ENCODE measurements around the gene SHOC2. TPM values are rescaled to one million over a fixed set of nuclear protein-coding genes. Genes with fewer than 3 reads are reported as not detected.
A peak's percentile ranks its signal among the peaks of the same experiment; 100 is the strongest.

The SHOC2 gene
- total and polyA plus RNA-seq, 7 experiments from 2014 or later: 48.2 to 71.7 (median 60.2) TPM

DNA sequence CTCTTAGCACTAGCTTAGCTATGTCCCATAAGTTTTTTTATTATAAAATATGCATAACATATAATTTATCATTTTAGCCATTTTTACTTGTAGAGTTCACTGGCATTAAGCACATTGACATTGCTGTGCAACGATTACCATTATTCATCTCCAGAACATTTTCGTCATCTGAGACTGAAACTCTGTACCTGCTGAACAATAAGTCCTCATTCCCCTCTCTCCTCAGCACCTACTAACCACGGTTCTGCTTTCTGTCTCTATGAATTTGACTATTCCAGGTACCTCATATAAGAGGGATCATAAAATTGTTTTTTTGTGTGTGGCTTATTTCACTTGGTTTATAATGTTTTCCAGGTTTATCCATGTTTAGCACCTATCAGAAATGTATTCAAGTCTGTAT is 64.1 kb downstream of the SHOC2 start:
- H3K36me3 ChIP-seq (ENCODE audit: control insufficient read depth in 2 of 3, insufficient read depth in 3 of 3, low read length in 3 of 3): peaks cover 0 to 5% (median 4%) of the 10 kb centered on the region in 3 experiments
- no peaks in the 10 kb centered on the region for H3K27me3 ChIP-seq (ENCODE audit: control insufficient read depth in 2 of 2, insufficient read depth in 2 of 2, low read length in 2 of 2)
- H3K4me3 ChIP-seq (ENCODE audit: low read length): no peak overlapping the region
- no peaks in the 10 kb centered on the region for H3K27me3 Mint-ChIP-seq
- ATAC-seq (no peak), DNase-seq (no peak)
- H3K4me1 ChIP-seq (ENCODE audit: control insufficient read depth in 2 of 2, insufficient read depth in 2 of 2, low read length in 2 of 2): peaks cover 0 to 3% of the 10 kb centered on the region in 2 donors
- H3K9me3 Mint-ChIP-seq: peaks cover 0 to 9% (median 3%) of the 10 kb centered on the region in 11 donors
- peaks cover 27 to 59% (median 46%) of the 10 kb centered on the region in 7 donors for H3K4me1 Mint-ChIP-seq
- H3K36me3 Mint-ChIP-seq: peaks cover 12 to 60% (median 42%) of the 10 kb centered on the region in 5 donors
- no peaks in the 10 kb centered on the region for H3K9me3 ChIP-seq (ENCODE audit: control insufficient read depth in 2 of 3, low read length in 3 of 3)
- CTCF ChIA-PET: no interaction called here
- H3K27ac Mint-ChIP-seq: peak overlapping the region in 1 of 9 donors; percentile 48
- POLR2A ChIA-PET: no interaction called here
- H3K27ac ChIP-seq (ENCODE audit: low read depth, low read length): no peak overlapping the region
- H3K4me3 Mint-ChIP-seq: peak overlapping the region in 2 of 10 donors; percentile 16 to 51
- intact Hi-C loops (cut with micrococcal nuclease): no loop called here

GRCh38 chr10:110985497-110986275 is 66.3 kb downstream of the SHOC2 start:
- Mint-ChIP-seq H3K4me1 (peaks cover 12 to 53% (median 41%) of the 10 kb centered on the region in 7 donors), H3K36me3 (peaks cover 2 to 57% (median 44%) of the 10 kb centered on the region in 5 donors), H3K27me3 (no peaks in the 10 kb centered on the region), H3K27ac (peak overlapping the region in 1 of 9 donors; percentile 21), H3K4me3 (no peak overlapping the region), H3K9me3 (peaks cover 0 to 4% (median 1%) of the 10 kb centered on the region in 11 donors)
- ChIA-PET CTCF (no interaction called here), POLR2A (interaction anchor here (0.6 kb wide), 2 partner anchors 37 to 1553 kb away, joined by 3 read pairs; no protein-coding TSS in a partner anchor)
- Histone ChIP-seq H3K27ac (ENCODE audit: low read depth, low read length) (no peak overlapping the region), H3K36me3 (ENCODE audit: control insufficient read depth in 2 of 3, insufficient read depth in 3 of 3, low read length in 3 of 3) (peaks cover 0 to 5% (median 4%) of the 10 kb centered on the region in 3 experiments), H3K4me1 (ENCODE audit: control insufficient read depth in 2 of 2, insufficient read depth in 2 of 2, low read length in 2 of 2) (peaks cover 0 to 2% of the 10 kb centered on the region in 2 donors), H3K9me3 (ENCODE audit: control insufficient read depth in 2 of 3, low read length in 3 of 3) (no peaks in the 10 kb centered on the region), H3K4me3 (ENCODE audit: low read length) (no peak overlapping the region), H3K27me3 (ENCODE audit: control insufficient read depth in 2 of 2, insufficient read depth in 2 of 2, low read length in 2 of 2) (no peaks in the 10 kb centered on the region)
- DNase-seq: no peak
- no peak for ATAC-seq
- intact Hi-C loops (cut with micrococcal nuclease): no loop called here

DNA sequence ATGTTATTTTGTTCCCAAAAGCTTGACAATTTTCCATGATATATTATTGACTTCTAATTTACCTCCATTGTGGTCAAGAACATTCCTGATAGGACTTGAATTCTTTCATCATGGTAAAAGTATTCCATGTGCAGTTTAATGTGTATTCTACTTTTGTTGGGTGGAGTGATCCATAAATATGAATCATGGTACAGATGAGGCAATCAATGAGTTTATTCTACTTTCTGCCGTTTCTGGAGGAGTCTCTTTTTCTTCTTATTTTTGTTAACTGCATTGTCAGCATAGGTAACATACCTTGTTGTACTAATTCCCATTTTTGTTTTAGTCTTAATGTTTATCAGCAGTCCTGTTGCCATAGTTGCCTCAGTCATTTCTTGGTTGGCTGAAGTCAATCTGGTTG is 69.6 kb downstream of the SHOC2 start:
- POLR2A ChIA-PET: no interaction called here
- CTCF ChIA-PET: no interaction called here
- H3K4me3 ChIP-seq (ENCODE audit: low read length): no peak overlapping the region
- Mint-ChIP-seq H3K27me3 (no peaks in the 10 kb centered on the region), H3K4me3 (no peak overlapping the region), H3K4me1 (peaks cover 23 to 67% (median 55%) of the 10 kb centered on the region in 7 donors), H3K27ac (no peak overlapping the region), H3K9me3 (peaks cover 0 to 2% (median 0%) of the 10 kb centered on the region in 11 donors), H3K36me3 (peaks cover 0 to 44% (median 36%) of the 10 kb centered on the region in 5 donors)
- H3K4me1 ChIP-seq (ENCODE audit: control insufficient read depth in 2 of 2, insufficient read depth in 2 of 2, low read length in 2 of 2): peaks cover 6 to 21% of the 10 kb centered on the region in 2 donors
- H3K27ac ChIP-seq (ENCODE audit: low read depth, low read length): no peak overlapping the region
- H3K27me3 ChIP-seq (ENCODE audit: control insufficient read depth in 2 of 2, insufficient read depth in 2 of 2, low read length in 2 of 2): no peaks in the 10 kb centered on the region
- H3K9me3 ChIP-seq (ENCODE audit: control insufficient read depth in 2 of 3, low read length in 3 of 3): no peaks in the 10 kb centered on the region
- intact Hi-C loops (cut with micrococcal nuclease): no loop called here
- no peak for ATAC-seq
- no peak for DNase-seq
- peaks cover 0 to 5% (median 4%) of the 10 kb centered on the region in 3 experiments for H3K36me3 ChIP-seq (ENCODE audit: control insufficient read depth in 2 of 3, insufficient read depth in 3 of 3, low read length in 3 of 3)

- Mint-ChIP-seq H3K9me3 (peaks cover 0 to 2% (median 0%) of the 10 kb centered on the region in 11 donors), H3K4me1 (peaks cover 27 to 64% (median 54%) of the 10 kb centered on the region in 7 donors), H3K27ac (peak overlapping the region in 7 of 9 donors; percentile 19 to 83 (median 75)), H3K36me3 (peaks cover 0 to 37% (median 30%) of the 10 kb centered on the region in 5 donors), H3K27me3 (no peaks in the 10 kb centered on the region), H3K4me3 (peak overlapping the region in 8 of 10 donors; percentile 27 to 78 (median 69))
- DNase-seq (no peak), ATAC-seq (no peak)
- Histone ChIP-seq H3K9me3 (ENCODE audit: control insufficient read depth in 2 of 3, low read length in 3 of 3) (no peaks in the 10 kb centered on the region), H3K4me1 (ENCODE audit: control insufficient read depth in 2 of 2, insufficient read depth in 2 of 2, low read length in 2 of 2) (peaks cover 6 to 21% of the 10 kb centered on the region in 2 donors), H3K27me3 (ENCODE audit: control insufficient read depth in 2 of 2, insufficient read depth in 2 of 2, low read length in 2 of 2) (no peaks in the 10 kb centered on the region), H3K36me3 (ENCODE audit: control insufficient read depth in 2 of 3, insufficient read depth in 3 of 3, low read length in 3 of 3) (peaks cover 0 to under 1% (median 0%) of the 10 kb centered on the region in 3 experiments), H3K27ac (ENCODE audit: low read depth, low read length) (no peak overlapping the region), H3K4me3 (ENCODE audit: low read length) (no peak overlapping the region)
- ChIA-PET POLR2A (interaction anchor here (1.2 kb wide), 1 partner anchor 73 kb away, joined by 3 read pairs; the partner anchor contains the start of gene BBIP1), CTCF (no interaction called here)
- intact Hi-C loops (cut with micrococcal nuclease): loop anchor here (5.0 to 10.0 kb wide), 2 partner anchors 245 to 247 kb away; no protein-coding TSS in a partner anchor
Measured at GRCh38 chr10:110992006-110992800, 72.8 kb downstream of the SHOC2 start.

GRCh38 chr10:110993024-110993693 is 73.8 kb downstream of the SHOC2 start:
- Histone ChIP-seq H3K9me3 (ENCODE audit: control insufficient read depth in 2 of 3, low read length in 3 of 3) (no peaks in the 10 kb centered on the region), H3K27ac (ENCODE audit: low read depth, low read length) (no peak overlapping the region), H3K4me3 (ENCODE audit: low read length) (no peak overlapping the region), H3K27me3 (ENCODE audit: control insufficient read depth in 2 of 2, insufficient read depth in 2 of 2, low read length in 2 of 2) (no peaks in the 10 kb centered on the region), H3K4me1 (ENCODE audit: control insufficient read depth in 2 of 2, insufficient read depth in 2 of 2, low read length in 2 of 2) (peaks cover 6 to 21% of the 10 kb centered on the region in 2 donors), H3K36me3 (ENCODE audit: control insufficient read depth in 2 of 3, insufficient read depth in 3 of 3, low read length in 3 of 3) (no peaks in the 10 kb centered on the region)
- Mint-ChIP-seq H3K27ac (peak overlapping the region; percentile 38 to 83 (median 63)), H3K27me3 (no peaks in the 10 kb centered on the region), H3K36me3 (peaks cover 0 to 38% (median 25%) of the 10 kb centered on the region in 5 donors), H3K9me3 (peaks cover 0 to 2% (median 0%) of the 10 kb centered on the region in 11 donors), H3K4me1 (peaks cover 27 to 62% (median 52%) of the 10 kb centered on the region in 7 donors), H3K4me3 (peak overlapping the region in 8 of 10 donors; percentile 27 to 78 (median 69))
- ChIA-PET POLR2A (no interaction called here), CTCF (no interaction called here)
- ATAC-seq (peak; percentile 95), DNase-seq (peak in 7 of 9 donors; percentile 44 to 74 (median 59))
- intact Hi-C loops (cut with micrococcal nuclease): loop anchor here (1.0 to 10.0 kb wide), 3 partner anchors 73 to 248 kb away; no protein-coding TSS in a partner anchor

Measured in naive thymus-derived CD4-positive, alpha-beta T cell (primary cell).